Measurements from ENCODE around the gene FUCA2.

Gene FUCA2

DNA sequence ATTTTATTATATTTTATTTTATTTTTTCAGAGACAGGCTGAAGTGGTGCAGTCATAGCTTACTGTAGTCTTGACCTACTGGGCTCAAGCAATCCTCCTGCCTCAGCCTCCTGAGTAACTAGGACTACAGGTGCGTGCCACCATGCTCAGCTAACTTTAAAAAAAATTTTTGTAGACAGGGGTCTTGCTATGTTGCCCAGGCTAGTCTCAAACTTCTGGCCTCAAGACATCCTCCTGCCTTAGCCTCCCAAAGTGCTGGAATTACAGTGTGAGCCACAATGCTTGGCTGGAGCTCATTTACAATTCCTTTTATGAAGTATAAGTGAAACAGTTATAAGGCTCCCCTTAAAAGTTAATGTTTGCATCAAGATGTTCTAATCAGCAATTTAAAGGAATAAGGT lies 14.5 kb downstream of the FUCA2 start:
- TF ChIP-seq, protein P1, sequence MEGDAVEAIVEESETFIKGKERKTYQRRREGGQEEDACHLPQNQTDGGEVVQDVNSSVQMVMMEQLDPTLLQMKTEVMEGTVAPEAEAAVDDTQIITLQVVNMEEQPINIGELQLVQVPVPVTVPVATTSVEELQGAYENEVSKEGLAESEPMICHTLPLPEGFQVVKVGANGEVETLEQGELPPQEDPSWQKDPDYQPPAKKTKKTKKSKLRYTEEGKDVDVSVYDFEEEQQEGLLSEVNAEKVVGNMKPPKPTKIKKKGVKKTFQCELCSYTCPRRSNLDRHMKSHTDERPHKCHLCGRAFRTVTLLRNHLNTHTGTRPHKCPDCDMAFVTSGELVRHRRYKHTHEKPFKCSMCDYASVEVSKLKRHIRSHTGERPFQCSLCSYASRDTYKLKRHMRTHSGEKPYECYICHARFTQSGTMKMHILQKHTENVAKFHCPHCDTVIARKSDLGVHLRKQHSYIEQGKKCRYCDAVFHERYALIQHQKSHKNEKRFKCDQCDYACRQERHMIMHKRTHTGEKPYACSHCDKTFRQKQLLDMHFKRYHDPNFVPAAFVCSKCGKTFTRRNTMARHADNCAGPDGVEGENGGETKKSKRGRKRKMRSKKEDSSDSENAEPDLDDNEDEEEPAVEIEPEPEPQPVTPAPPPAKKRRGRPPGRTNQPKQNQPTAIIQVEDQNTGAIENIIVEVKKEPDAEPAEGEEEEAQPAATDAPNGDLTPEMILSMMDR (IDR thresholded peaks at IDR 0.05; ENCODE audit: low read depth, low read length), result no peak
- no peak for DNase-seq (ENCODE audit: low read depth, low spot score)
- H3K4me3 ChIP-seq (ENCODE audit: low read depth, low read length), result no peak overlapping the region
- in situ Hi-C loops (cut with HindIII; ENCODE audit: low sequenced_read_pairs), result no loop called here

DNA sequence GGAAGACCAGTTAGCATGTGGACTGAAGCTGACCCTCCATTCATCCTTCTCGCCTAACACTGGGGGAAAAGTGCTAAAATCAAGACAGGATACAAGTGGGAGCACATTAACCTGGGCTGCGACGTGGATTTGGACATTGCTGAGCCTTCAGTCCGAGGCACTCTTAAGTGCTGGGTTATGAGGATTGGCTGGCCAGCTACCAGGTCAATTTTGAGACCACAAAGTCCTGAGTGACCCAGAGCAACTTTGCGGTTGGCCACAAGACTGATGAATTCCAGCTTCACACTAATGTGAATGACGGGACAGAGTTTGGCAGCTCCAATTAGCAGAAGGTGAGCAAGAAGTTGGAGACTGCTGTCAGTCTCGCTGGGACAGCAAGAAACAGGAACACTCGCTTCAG lies 20.7 kb downstream of the FUCA2 start:
- in situ Hi-C loops (cut with HindIII; ENCODE audit: low sequenced_read_pairs), result no loop called here
- no peak overlapping the region for H3K4me3 ChIP-seq (ENCODE audit: low read depth, low read length)
- no peak for DNase-seq (ENCODE audit: low read depth, low spot score)
- TF ChIP-seq, protein P1 (IDR thresholded peaks at IDR 0.05; ENCODE audit: low read depth, low read length), result no peak

DNA sequence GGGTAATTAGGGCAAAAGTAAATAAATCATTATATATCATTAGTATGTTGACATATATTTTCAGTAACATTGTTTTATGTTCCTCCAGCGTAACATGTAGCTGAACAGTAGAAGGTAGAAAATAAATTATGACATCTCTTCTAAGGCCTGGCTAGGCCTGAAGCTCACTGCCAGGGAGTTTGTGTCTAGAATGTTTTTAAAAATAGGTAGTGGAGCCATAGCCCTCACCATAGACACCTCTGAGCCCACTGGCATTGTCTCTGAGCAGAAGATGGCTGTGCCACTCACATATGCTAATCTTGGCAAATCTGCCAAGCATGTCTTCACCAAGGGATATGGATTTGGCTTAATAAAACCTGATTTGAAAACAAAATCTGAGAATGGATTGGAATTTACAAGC lies 21.3 kb downstream of the FUCA2 start:
- no peak overlapping the region for H3K4me3 ChIP-seq (ENCODE audit: low read depth, low read length)
- in situ Hi-C loops (cut with HindIII; ENCODE audit: low sequenced_read_pairs), result no loop called here
- no peak for DNase-seq (ENCODE audit: low read depth, low spot score)
- TF ChIP-seq, protein P1 (IDR thresholded peaks at IDR 0.05; ENCODE audit: low read depth, low read length), result no peak

DNA sequence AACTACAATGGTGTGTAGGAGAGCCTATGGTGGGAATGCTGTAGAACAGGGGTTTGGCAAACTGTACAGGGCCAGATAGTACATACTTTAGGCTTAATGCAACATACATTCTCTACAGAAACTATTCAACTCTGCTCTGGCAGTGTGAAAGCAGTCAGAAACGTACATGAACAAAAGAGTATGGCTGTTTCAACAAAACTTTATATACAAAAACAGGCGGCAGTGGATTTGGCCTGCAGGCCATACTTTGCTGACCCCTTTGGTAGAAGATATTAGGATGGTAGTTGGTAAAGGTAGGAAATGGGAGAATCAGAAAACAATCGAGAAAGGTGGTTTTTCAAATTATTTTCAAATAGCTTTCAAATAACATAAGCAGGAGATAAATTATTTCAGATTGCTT lies 24.8 kb downstream of the FUCA2 start:
- in situ Hi-C loops (cut with HindIII; ENCODE audit: low sequenced_read_pairs), result no loop called here
- H3K4me3 ChIP-seq (ENCODE audit: low read depth, low read length), result no peak overlapping the region
- no peak for DNase-seq (ENCODE audit: low read depth, low spot score)
- TF ChIP-seq, protein P1 (IDR thresholded peaks at IDR 0.05; ENCODE audit: low read depth, low read length), result no peak

DNA sequence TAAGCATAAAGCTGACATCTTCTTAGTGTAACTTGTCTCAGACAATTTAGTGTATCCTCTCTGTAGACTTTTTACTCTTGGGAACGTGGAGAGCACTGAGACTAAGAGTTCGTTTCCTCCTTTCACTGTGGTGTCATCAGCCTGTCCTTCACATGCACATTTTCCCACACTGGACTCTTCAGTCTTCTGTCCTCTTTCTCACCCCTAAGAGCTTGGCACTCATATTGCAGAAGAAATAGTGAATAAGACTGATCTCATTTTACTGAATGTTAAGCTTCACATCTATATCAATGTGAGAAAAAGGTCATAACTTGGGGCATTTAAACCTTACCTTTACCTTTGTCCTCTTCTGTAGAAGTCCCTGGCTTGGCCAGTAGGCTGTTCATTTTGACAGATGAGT lies 25.6 kb downstream of the FUCA2 start:
- TF ChIP-seq, protein P1 (IDR thresholded peaks at IDR 0.05; ENCODE audit: low read depth, low read length), result no peak
- no peak for DNase-seq (ENCODE audit: low read depth, low spot score)
- in situ Hi-C loops (cut with HindIII; ENCODE audit: low sequenced_read_pairs), result no loop called here
- no peak overlapping the region for H3K4me3 ChIP-seq (ENCODE audit: low read depth, low read length)

DNA sequence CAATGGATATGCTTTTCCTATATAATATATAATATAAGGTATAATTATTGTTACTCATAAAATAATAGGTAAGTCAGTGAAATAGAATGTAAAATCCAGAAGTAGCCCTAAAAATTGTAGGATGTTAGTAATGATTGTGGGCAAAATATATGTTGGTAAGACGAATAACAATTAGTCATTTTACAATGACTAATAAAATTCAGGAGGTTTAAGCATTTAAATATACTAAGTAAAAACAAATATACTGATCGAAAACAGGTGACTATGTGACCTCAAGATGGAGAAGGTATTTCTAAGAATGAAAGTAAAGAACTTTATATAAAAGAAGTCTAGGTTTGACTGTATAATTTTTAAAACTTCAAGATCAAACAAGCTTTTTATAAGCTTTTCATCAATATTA lies 28.9 kb downstream of the FUCA2 start:
- in situ Hi-C loops (cut with HindIII; ENCODE audit: low sequenced_read_pairs), result no loop called here
- no peak for DNase-seq (ENCODE audit: low read depth, low spot score)
- TF ChIP-seq, protein P1 (IDR thresholded peaks at IDR 0.05; ENCODE audit: low read depth, low read length), result no peak
- H3K4me3 ChIP-seq (ENCODE audit: low read depth, low read length), result no peak overlapping the region

DNA sequence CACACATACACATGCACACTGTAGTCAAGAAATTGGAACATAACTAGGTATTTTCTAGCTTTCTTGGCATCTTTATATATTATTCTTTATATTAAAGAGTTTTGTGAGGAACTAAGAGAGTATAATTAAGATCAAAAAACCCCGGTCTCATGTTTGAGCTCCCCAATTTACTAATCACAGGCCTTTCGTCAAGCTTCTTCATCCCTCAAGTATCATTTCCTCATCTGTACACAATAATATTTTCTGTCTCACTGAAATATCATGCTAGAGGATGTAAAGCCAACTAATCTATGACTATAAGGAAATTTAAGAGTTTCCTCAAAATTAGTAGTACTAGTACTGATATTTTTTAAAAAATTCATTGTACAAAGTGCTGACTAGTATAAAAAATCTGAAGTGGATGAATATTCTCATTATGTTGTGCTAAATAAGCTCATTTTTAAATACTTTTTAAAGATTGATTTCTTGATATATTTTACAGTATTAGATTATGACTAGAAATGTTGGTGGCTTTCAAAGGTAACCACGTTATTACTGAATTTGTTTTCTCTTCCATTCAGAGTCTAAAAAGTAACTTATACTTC lies 32.9 kb downstream of the FUCA2 start:
- in situ Hi-C loops (cut with HindIII; ENCODE audit: low sequenced_read_pairs), result no loop called here
- no peak for DNase-seq (ENCODE audit: low read depth, low spot score)
- no peak overlapping the region for H3K4me3 ChIP-seq (ENCODE audit: low read depth, low read length)
- TF ChIP-seq, protein P1 (IDR thresholded peaks at IDR 0.05; ENCODE audit: low read depth, low read length), result no peak
